Calu3 (cell line): ENCODE measurements around the gene TPH2. TPM values are rescaled to one million over a fixed set of nuclear protein-coding genes. Genes with fewer than 3 reads are reported as not detected.

Experiments
- BruUV-seq: library from RNA; stranded (reverse); fragments of 400-500 nt; replicated peaks from 2 replicates; lab custom pipeline; 2021; lab: Mats Ljungman, UMichigan
- CTCF ChIA-PET: fragments of 300-600 bp; sonication (Branson Sonifier 250); formaldehyde crosslinking; loops from one replicate; lab custom pipeline; 2022; ENCODE audit warnings: antibody characterized with exemption; lab: Charles Lee
- DNase-seq: peaks from one replicate; pipeline ENCODE4 v3.0.0; 2022
- H3K27ac Mint-ChIP-seq: one replicate; pipeline ENCODE4 v1.8.0; 2022; ENCODE audit warnings: mixed read lengths; ENCODE audit not compliant: unreplicated experiment
- H3K27me3 Mint-ChIP-seq: one replicate; pipeline ENCODE4 v1.8.0; 2022; ENCODE audit warnings: mixed read lengths; ENCODE audit not compliant: unreplicated experiment
- H3K36me3 Mint-ChIP-seq: one replicate; pipeline ENCODE4 v1.8.0; 2022; ENCODE audit warnings: mild to moderate bottlenecking, moderate library complexity, mixed read lengths; ENCODE audit not compliant: insufficient read depth, unreplicated experiment
- H3K4me1 Mint-ChIP-seq: one replicate; pipeline ENCODE4 v1.8.0; 2022; ENCODE audit warnings: mild to moderate bottlenecking, low read depth, mixed read lengths; ENCODE audit not compliant: unreplicated experiment
- H3K4me3 Mint-ChIP-seq: one replicate; pipeline ENCODE4 v1.8.0; 2022; ENCODE audit warnings: mild to moderate bottlenecking, low read depth, moderate library complexity, mixed read lengths; ENCODE audit not compliant: unreplicated experiment
- H3K9me3 Mint-ChIP-seq: one replicate; pipeline ENCODE4 v1.8.0; 2022; ENCODE audit warnings: low read depth, mixed read lengths; ENCODE audit not compliant: unreplicated experiment
- intact Hi-C: fragments of 100-400 bp; cut with micrococcal nuclease; formaldehyde crosslinking; loops from one replicate; pipeline ENCODE4 v1.10.0; 2022; ENCODE audit not compliant: unreplicated experiment
- total RNA-seq: library from RNA; stranded (reverse); gene quantifications from 2 replicates; pipeline ENCODE4 v1.2.3, GENCODE V29; 2022
- TF ChIP-seq, protein P1 (sequence below): fragments of 200-600 bp; IDR thresholded peaks from one replicate; pipeline ENCODE4 v1.8.0; 2022; ENCODE audit warnings: antibody characterized with exemption; ENCODE audit not compliant: unreplicated experiment

TPH2 gene
- total RNA-seq, 1 experiment from 2014 or later, result 0.38 TPM

DNA sequence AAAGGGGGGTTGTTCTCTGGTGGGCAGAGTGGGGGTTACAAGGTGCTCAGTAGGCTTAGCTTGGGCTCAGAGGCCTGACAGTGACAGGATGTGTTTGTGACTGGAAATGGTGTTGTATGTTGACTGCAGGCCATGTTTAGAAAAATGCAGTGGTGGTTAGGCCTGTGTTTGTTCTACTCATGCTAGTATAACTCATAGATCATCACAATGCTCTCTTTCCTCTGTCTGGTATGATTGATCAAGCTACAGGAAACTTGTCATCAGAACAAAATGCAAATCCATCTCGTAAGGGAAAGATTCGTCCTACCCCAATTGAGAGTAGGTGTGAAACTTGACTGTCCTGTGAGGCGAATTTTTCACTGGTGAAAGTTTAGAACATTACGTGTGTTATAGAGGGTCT is 11.8 kb downstream of the TPH2 start:
- Mint-ChIP-seq H3K27ac (no peak overlapping the region), H3K4me3 (no peak overlapping the region), H3K36me3 (no peaks in the 10 kb centered on the region), H3K27me3 (peaks cover 7% of the 10 kb centered on the region), H3K9me3 (no peaks in the 10 kb centered on the region), H3K4me1 (no peaks in the 10 kb centered on the region)
- no TSS peak for BruUV-seq
- DNase-seq, result no peak
- intact Hi-C loops, result no loop called here
- CTCF ChIA-PET, result no interaction called here
- TF ChIP-seq, protein P1, sequence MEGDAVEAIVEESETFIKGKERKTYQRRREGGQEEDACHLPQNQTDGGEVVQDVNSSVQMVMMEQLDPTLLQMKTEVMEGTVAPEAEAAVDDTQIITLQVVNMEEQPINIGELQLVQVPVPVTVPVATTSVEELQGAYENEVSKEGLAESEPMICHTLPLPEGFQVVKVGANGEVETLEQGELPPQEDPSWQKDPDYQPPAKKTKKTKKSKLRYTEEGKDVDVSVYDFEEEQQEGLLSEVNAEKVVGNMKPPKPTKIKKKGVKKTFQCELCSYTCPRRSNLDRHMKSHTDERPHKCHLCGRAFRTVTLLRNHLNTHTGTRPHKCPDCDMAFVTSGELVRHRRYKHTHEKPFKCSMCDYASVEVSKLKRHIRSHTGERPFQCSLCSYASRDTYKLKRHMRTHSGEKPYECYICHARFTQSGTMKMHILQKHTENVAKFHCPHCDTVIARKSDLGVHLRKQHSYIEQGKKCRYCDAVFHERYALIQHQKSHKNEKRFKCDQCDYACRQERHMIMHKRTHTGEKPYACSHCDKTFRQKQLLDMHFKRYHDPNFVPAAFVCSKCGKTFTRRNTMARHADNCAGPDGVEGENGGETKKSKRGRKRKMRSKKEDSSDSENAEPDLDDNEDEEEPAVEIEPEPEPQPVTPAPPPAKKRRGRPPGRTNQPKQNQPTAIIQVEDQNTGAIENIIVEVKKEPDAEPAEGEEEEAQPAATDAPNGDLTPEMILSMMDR, result no peak

DNA sequence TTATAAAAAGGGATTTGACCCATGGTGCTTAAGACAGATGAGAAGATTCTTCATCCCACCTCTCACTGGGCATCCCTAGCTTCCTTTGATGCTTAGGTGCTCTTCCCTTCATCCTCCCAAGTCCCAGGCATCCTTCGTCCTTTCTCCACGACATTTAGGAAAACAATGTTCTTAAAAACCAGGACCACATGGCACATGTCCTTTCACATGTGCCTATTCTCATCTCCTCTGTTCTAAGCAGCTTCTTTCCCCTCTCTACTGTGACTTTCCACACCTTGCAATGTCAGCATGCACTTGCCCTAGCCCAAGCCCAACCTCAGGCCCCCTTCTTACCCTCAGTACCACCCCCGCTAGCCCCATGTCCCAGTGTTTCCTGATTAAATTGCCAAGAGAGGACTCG is 12.2 kb downstream of the TPH2 start:
- no peaks in the 10 kb centered on the region for H3K9me3 Mint-ChIP-seq
- peaks cover 7% of the 10 kb centered on the region for H3K27me3 Mint-ChIP-seq
- H3K4me1 Mint-ChIP-seq, result no peaks in the 10 kb centered on the region
- intact Hi-C loops, result no loop called here
- TF ChIP-seq, protein P1, result no peak
- no TSS peak for BruUV-seq
- H3K27ac Mint-ChIP-seq, result no peak overlapping the region
- H3K36me3 Mint-ChIP-seq, result no peaks in the 10 kb centered on the region
- H3K4me3 Mint-ChIP-seq, result no peak overlapping the region
- no peak for DNase-seq
- CTCF ChIA-PET, result no interaction called here

DNA sequence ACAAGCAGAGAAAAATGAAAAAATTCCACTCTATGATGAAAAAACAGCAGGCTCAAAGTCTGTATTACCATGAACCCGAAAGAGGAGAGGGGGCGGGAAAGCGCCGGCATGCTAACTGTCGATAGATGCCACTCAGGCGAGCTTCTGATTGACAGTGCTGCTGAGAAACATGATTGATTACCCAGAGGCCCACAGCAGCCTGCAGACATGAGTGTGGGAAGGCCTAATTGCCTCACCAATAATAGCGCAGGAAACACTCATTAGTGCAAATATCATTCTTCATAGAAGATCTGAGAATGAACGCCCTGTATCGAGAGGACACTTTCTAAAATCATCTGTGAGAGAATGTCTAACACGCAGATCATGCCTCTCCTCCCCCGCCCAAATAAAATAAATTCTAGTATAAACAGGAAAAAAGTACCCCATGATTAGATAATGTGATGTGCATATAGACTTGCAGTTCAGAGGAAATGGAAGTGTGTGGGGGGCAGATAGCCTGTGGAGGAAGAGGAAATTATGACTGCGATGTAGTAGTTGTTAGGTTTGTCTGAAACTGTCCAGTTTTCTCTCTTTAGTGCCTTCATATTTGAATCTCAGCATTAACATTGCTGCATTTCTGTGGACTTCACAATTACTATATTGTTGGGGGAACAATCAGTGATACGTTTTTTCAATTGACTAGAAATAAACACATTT is 15.6 kb downstream of the TPH2 start:
- H3K9me3 Mint-ChIP-seq, result no peaks in the 10 kb centered on the region
- TF ChIP-seq, protein P1, result no peak
- no peak overlapping the region for H3K27ac Mint-ChIP-seq
- no peak overlapping the region for H3K4me3 Mint-ChIP-seq
- H3K27me3 Mint-ChIP-seq, result peaks cover 7% of the 10 kb centered on the region
- CTCF ChIA-PET, result no interaction called here
- no peak for DNase-seq
- H3K4me1 Mint-ChIP-seq, result peaks cover 10% of the 10 kb centered on the region
- no TSS peak for BruUV-seq
- H3K36me3 Mint-ChIP-seq, result no peaks in the 10 kb centered on the region
- intact Hi-C loops, result no loop called here

DNA sequence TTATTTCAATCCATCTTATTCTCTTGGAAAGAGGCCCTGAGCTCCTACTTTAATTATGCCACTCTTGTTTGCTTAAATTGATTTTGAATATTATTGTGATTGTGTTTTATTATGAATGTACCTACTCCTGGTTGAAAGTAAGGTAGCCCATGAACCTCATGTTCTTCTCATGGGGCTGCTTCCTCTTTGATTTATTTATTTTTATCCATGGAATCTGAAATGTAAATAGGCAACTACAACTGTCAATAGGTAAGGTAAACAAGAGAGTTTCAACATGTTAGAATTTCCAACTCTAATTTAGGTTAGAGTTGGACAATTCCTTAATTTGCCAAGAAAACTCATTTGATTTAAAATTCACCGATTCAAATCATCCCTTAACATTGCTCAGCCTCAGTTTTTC is 16.2 kb downstream of the TPH2 start:
- BruUV-seq, result no TSS peak
- H3K9me3 Mint-ChIP-seq, result no peaks in the 10 kb centered on the region
- no peak overlapping the region for H3K4me3 Mint-ChIP-seq
- intact Hi-C loops, result no loop called here
- TF ChIP-seq, protein P1, result no peak
- DNase-seq, result no peak
- no peak overlapping the region for H3K27ac Mint-ChIP-seq
- peaks cover 10% of the 10 kb centered on the region for H3K4me1 Mint-ChIP-seq
- peaks cover 7% of the 10 kb centered on the region for H3K27me3 Mint-ChIP-seq
- no peaks in the 10 kb centered on the region for H3K36me3 Mint-ChIP-seq
- CTCF ChIA-PET, result no interaction called here
